A172 (cell line): ENCODE data around the gene PICK1. TPM values are rescaled to one million over a fixed set of nuclear protein-coding genes. Genes with fewer than 3 reads are reported as not detected.
"Not testable (repeated sequence)": the region's sequence is repeated elsewhere in the genome, so short reads cannot be mapped to it uniquely, and the experiment has no call there.

Source experiments
- DNase-seq: peaks from one replicate; pipeline ENCODE4 v3.0.0-alpha.2; 2015; ENCODE audit warnings: low spot score
- total RNA-seq: library from RNA; depleted of rRNA; stranded (reverse); fragments of >200 nt; shearing (Covaris generic); gene quantifications from 2 replicates; pipeline ENCODE4 v1.2.3, GENCODE V29; 2014

Gene PICK1
- total RNA-seq, 1 experiment from 2014 or later, result 6.5 TPM

GRCh38 chr22:38074181-38075104, 17.2 kb downstream of the PICK1 start:
- DNase-seq, result no peak

GRCh38 chr22:38075105-38075825, 18.1 kb downstream of the PICK1 start:
- DNase-seq, result no peak

DNA sequence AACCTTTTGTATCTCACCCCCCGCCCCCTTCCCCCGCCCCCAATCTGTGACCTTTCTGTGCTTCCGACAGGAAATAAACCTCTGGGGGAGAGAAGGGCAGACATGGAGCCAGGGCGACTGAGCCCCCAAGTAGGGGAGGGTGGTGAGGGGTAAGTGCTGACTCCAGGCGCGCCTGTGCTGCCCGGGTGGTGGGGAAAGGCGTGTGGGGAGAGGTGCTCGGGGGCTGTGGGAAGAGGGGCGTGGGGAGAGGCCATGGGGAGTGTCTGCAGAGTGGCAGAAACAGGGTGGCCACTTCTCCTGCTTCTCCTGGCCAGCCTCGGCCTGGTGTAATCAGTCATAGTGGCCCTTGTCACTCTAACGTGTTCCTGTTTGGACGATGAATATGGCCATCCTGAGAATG, 18.8 kb downstream of the PICK1 start:
- no peak for DNase-seq

DNA sequence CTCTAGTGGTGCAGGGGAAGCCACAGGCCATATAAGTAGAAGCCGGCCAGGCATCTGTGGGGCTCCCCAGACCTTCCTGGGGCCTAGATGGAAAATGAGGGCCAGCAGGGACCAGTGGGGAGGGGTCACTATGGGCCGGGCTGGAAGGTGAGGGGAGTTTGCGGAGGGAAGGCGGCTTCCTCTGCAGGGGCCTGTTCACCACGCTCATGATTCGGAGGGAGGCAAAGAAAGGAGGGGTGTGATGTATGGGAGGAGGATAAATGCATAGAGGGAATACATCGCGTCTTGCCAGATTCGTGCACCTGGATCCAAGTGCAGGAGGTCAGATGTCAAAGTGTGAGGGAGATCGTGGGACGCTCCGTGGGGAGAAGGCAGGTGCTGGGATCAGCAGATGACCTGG, 19.9 kb downstream of the PICK1 start:
- no peak for DNase-seq

DNA sequence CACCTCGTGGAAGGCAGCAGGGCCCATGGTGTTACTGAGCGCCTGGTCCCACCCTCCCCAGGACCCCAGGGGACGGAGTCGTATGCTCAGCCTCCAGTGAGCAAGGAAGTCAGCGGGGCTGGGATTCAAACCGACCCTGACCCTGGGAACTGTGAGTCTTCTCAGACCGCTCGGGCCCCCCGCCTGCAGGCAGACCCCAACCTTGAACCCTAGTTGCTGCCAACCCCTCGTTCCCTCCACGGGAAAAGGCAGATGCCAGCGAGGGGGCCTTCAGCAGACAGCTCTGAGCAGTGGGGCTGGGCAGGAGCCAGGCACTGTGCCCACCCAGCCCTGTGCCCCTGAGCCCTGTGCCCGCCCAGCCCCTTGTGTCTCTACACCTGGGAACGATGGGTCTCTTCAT, 20.4 kb downstream of the PICK1 start:
- no peak for DNase-seq

GRCh38 chr22:38078046-38078840, 21.0 kb downstream of the PICK1 start:
- DNase-seq, result no peak

DNA sequence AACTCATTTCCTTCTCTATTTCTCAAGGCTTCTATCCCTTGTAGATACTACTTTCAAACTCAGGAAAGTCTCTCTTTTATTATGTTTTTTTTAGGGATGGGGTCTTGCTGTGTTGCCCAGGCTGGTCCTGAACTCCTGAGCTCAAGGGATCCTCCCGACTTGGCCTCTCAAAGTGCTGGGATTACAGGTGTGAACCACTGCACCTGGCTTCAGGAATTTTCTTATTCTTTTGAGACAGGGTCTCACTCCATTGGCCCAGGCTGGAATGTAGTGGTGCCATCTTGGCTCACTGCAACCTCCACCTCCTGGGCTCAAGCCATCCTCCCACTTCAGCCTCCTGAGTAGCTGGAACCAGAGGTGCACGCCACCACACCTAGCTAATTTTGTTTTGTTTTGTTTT, 22.0 kb downstream of the PICK1 start:
- not testable (repeated sequence) for DNase-seq

GRCh38 chr22:38079804-38080203, 22.6 kb downstream of the PICK1 start:
- no peak for DNase-seq

DNA sequence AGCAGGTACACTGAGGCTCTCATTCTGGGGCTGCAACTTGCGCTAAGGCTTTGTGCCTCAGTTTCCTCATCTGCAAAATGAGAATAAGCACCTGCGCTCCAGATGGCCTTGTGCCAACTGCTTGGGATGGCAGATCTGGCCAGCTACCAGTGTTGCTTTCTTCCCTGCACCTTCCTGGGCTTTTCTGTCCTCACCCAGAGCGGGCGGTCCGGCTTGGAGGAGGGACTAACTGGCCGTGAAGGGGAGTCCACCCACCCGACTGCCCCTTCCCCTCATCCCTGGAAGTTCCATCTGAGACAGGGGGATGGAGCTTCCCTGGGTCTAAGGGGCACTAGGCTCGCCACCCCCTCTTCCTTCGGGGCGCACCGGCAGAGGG, 23.3 kb downstream of the PICK1 start:
- DNase-seq, result no peak

DNA sequence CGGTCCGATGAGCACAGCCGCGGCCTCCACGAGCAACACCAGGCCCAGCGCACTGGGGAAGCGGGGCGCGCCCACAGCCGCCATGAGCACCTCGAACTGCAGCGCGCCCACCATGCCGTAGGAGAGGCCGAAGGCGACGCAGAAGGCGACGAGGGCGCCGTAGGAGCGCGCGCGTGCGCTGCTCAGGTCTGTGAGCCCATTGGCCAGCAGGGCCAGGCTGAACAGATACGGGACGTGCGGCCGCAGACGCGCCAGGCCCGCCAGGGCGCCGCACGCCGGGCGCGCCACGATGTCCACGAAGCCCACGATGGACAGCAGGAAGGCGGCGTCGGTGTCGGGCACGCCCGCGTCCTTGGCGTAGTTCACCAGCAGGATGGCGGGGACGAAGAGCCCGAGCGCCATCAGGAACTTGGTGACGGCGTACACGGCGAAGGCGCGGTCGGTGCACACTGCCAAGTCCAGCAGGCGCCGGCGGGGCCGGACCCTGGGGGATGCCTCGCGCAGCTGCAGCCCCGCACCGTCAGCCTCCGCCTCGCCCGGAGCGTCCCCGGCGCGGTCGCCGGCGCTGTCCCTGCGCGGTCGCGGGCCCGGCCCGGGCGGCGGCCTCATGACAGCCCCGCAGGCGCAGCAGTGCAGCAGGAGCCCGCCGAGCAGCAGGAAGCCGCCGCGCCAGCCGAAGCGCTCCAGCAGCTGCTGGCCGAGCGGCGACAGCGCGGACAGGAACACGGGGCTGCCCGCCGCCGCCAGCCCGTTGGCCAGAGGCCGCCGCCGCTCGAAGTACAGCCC, 23.8 kb downstream of the PICK1 start:
- no peak for DNase-seq

GRCh38 chr22:38081636-38081940, 24.4 kb downstream of the PICK1 start:
- DNase-seq, result no peak

DNA sequence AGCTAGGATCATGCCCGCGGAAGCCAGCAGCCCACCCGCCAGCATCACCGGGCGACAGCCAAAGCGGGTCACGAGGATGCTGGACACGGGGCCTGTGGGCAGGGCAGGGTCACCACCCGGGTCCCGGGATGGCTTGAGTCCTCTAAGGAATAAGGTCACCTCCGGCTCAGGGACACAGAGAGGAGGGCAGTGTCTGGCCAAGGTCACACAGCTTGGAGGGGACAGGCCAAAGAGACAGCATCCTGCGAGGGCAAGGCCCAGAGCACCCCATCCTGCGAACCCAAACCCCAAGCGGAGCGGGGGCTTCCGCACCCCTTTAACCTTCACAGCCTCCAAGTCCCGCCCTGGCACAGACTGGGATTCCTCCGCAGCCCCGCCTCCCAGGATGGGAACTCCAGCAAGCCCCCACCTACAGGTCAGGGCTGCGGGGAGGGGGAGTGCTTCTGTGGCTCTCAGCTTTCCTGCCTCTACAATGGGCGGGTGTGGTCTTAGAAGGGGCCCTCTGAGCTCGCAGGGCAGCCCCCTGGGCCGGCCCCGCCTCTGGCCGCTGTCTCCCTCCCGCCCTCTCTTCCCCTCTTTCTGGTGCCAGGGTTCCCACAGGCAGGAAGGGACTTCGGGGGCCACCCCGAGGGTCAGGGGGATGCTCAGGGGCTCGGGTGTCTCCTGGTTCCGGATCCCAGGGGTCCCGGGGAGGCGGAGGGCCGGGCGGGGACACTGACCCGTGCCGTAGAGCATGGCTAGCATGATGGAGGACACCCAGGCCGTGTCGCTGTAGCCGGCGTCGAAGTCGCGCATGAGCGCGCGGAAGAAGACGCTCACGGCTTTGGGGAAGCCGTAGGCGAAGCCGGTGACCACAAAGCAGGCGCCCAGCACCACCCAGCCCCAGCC, 25.0 kb downstream of the PICK1 start:
- no peak for DNase-seq

DNA sequence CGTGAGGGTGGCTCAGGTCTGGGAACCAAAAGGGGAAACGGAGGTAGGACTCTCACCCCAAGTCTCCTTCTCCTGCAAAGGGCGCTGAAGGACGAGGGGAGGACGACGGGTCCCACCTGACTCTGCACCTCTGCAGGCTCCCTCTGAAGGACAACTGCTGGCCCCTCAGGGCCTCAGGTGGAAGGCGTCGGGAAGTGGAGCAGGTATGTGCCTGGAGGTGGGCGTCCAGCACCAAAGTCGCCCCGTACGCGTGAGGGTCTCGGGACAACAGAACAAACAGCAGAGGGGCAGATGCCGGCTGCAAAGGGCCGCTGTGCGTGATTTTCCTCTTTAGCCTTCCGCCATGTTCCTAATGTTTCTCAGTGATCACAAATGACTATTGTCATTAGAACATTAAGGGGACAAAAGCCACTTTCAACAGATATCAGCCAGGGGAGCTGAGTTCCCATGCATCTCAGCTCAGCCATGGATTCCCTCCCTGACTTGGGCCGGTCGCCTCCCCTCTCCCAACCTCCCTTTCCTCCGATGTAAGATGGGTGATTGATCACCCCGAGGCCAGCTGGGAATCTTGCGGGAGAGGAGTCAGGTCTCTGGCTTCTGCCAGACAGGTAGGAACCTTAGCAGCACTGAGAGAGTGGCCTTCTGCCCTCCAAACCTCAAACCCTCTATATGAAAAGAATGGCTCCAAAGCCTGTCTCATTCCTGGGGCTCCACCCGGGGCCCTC, 25.9 kb downstream of the PICK1 start:
- no peak for DNase-seq

- DNase-seq, result no peak
These were observed 26.9 kb downstream of the PICK1 start, which contains the start of gene SLC16A8 for GRCh38 chr22:38083931-38084631. Gene SLC16A8 (minus strand): TSS chr22:38084184. CDS start chr22:38082873, 1,311 bp downstream.

DNA sequence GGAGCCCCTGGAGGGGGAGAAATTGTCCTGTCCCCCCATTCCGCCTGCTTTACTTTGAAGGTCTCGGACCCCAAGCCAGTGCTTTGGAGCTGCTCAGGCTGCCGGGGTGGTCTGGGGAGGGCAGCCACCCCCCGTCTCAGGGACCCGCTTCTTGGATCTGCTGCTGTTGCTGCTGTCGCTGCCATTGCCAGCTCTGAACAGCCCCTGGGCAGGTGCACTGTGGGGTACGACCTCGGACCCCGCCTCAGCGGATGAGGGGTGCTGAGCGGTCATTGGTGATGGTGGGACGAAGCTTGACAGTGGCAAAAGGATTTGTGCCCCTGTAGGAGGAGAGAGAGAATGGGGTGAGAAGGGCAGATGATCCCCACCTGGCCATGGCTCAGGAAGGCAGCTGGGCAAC, 27.9 kb downstream of the PICK1 start:
- no peak for DNase-seq

DNA sequence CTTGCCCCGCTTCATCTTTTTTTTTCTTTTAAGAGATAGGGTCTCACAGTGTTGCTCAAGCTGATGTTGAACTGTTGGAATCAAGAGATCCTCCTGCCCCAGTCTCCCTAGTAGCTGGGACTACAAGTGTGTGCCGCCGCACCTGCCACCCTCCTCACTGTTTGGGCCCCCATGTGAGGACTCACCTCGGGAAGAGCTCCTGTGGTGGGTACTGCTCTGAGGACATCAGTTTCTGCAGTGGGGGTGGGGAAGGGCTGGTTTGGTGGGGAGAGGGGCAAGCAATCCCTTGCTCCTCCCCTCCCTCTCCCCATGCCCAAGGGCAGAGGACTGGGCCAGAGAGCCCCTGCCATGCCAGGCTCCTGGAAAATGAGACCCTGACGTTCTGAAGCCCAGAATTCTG, 28.3 kb downstream of the PICK1 start:
- no peak for DNase-seq

DNA sequence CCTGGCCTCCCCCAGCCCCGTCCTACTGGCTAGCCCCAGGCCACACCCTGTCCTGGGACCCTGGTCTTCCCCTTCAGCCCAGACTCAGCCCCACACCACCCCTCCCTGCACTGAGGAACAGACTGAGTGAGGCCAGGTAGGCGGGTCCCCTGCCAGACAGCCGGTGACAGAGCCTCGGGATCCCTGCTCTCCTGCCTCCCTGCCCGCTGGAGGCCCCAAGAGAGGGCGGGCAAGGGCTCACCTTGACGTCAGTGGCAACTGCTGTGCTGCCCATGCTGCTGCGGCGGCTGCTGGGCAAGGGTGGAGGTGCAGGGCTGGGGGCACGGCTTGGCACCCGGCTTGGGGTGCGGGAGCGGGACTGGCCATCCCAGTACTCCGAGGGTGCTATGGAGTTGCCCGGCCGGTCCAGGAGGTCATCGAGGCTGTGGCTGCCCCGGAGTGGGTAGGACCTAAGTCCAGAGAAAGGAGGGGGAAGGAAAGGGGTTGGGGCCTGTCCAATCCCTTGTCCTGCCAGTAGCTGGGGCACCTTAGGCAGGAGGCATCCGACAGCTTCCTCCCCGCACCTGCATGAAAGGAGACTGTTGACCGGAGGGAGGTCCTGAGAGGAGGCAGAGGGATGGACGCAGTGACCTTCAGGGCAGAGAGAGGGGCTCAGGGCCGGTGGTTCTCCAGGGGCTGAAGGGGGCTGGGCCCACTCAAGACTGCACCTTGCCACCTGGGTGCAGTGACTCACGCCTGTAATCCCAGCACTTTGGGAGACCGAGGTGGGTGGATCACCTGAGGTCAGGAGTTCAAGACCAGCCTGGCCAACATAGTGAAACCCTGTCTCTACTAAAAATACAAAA, 29.0 kb downstream of the PICK1 start:
- no peak for DNase-seq

- DNase-seq, result no peak
These were observed 29.7 kb downstream of the PICK1 start for GRCh38 chr22:38086942-38087341.
